OCI-LY3 (cell line): ENCODE results near the gene SCD5.

Source experiments
- H2AFZ ChIP-seq: fragments of 200-600, 300-600 bp; shearing (Covaris generic); 2 replicates; pipeline ENCODE4 v1.6.0; 2014; ENCODE audit warnings: antibody characterized with exemption, low read depth, low read length
- H3K27ac ChIP-seq: fragments of 200-600, 300-600 bp; sonication (generic); 2 replicates; pipeline ENCODE4 v1.5.1; 2014; ENCODE audit warnings: mild to moderate bottlenecking, low read length, moderate library complexity, mixed read lengths
- H3K27me3 ChIP-seq: fragments of 200-600, 300-600 bp; sonication (generic); 2 replicates; pipeline ENCODE4 v1.6.1; 2014; ENCODE audit warnings: low read depth, low read length, mixed read lengths
- H3K36me3 ChIP-seq: fragments of 200-600, 300-600 bp; sonication (generic); replicated peaks from 2 replicates; pipeline ENCODE3; 2014; ENCODE audit warnings: low read depth, low read length, mixed read lengths
- H3K4me1 ChIP-seq: fragments of 300-600, 200-600 bp; sonication (generic); 2 replicates; pipeline ENCODE4 v1.6.1; 2014; ENCODE audit warnings: low read length, mixed read lengths
- H3K4me2 ChIP-seq: fragments of 200-600, 300-600 bp; sonication (generic); 2 replicates; pipeline ENCODE4 v1.6.1; 2014; ENCODE audit warnings: low read length, mixed read lengths
- H3K4me3 ChIP-seq: fragments of 300-600, 200-600 bp; sonication (generic); 2 replicates; pipeline ENCODE4 v1.5.1; 2014; ENCODE audit warnings: antibody characterized with exemption, mild to moderate bottlenecking, low read length, moderate library complexity
- H3K79me2 ChIP-seq: fragments of 300-600, 200-600 bp; shearing (Covaris generic); 2 replicates; pipeline ENCODE4 v1.6.1; 2014; ENCODE audit warnings: mild to moderate bottlenecking, low read length, mixed read lengths
- H3K9ac ChIP-seq: fragments of 300-600, 200-600 bp; shearing (Covaris generic); 2 replicates; pipeline ENCODE4 v1.6.0; 2014; ENCODE audit warnings: mild to moderate bottlenecking, low read length, moderate library complexity
- H3K9me3 ChIP-seq: fragments of 200-600, 300-600 bp; shearing (Covaris generic); 2 replicates; pipeline ENCODE4 v1.6.1; 2014; ENCODE audit warnings: low read length, mixed read lengths; ENCODE audit not compliant: insufficient read depth
- H4K20me1 ChIP-seq: fragments of 200-600, 300-600 bp; sonication (generic); 2 replicates; pipeline ENCODE4 v1.6.1; 2016; ENCODE audit warnings: low read length, mixed read lengths; ENCODE audit not compliant: insufficient read depth
- CTCF ChIP-seq: fragments of 200-600, 300-600 bp; sonication (generic); IDR thresholded peaks from 2 replicates; pipeline ENCODE4 v1.5.1; 2014; ENCODE audit warnings: antibody characterized with exemption, low read length, low read depth
- EZH2phosphoT487 ChIP-seq: fragments of 200-600 bp; shearing (Covaris generic); IDR thresholded peaks from 2 replicates; pipeline ENCODE4 v1.6.1; 2018; ENCODE audit warnings: antibody characterized with exemption, mixed run types, low read depth

The SCD5 gene

DNA sequence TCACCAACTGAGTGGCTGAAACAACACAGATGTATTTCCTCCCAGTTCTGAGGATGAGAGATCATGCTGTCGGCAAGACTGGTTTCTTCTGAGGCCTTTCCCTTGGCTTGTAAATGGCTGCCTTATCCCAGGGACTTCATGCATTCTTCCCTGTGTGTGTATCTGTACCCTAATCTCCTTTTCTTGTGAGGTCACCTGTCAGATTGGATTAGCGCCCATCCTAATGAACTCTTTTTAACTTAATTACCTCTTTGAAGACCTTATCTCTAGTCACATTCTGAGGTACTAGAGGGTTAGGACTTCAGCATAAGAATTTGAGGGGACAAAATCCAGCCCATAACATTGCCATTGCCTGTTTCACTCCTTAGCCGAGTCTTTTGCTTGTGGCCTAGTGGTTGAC is 177.3 kb downstream of the SCD5 start:
- TF ChIP-seq EZH2phosphoT487 (no peak), CTCF (no peak)
- Histone ChIP-seq H3K9ac (no peak overlapping the region), H3K27ac (no peak overlapping the region), H3K4me1 (no peaks in the 10 kb centered on the region), H3K9me3 (no peaks in the 10 kb centered on the region), H3K79me2 (no peaks in the 10 kb centered on the region), H3K27me3 (no peaks in the 10 kb centered on the region; the same call in 1 of the 2 replicates), H2AFZ (no peak overlapping the region), H4K20me1 (no peaks in the 10 kb centered on the region), H3K4me2 (no peak overlapping the region), H3K36me3 (no peaks in the 10 kb centered on the region), H3K4me3 (no peak overlapping the region)

- no peaks in the 10 kb centered on the region for H3K9me3 ChIP-seq
- no peak overlapping the region for H3K4me2 ChIP-seq
- H3K9ac ChIP-seq = no peak overlapping the region
- H2AFZ ChIP-seq = no peak overlapping the region
- H4K20me1 ChIP-seq = no peaks in the 10 kb centered on the region
- TF ChIP-seq CTCF = no peak
- no peak for TF ChIP-seq EZH2phosphoT487
- no peaks in the 10 kb centered on the region for H3K79me2 ChIP-seq
- H3K4me3 ChIP-seq = no peak overlapping the region
- H3K27ac ChIP-seq = no peak overlapping the region
- H3K27me3 ChIP-seq = peaks cover 4% of the 10 kb centered on the region; the same call in 1 of the 2 replicates
- H3K4me1 ChIP-seq = no peaks in the 10 kb centered on the region
- no peaks in the 10 kb centered on the region for H3K36me3 ChIP-seq
Measured at GRCh38 chr4:82620126-82620735, 178.4 kb downstream of the SCD5 start.

- no peaks in the 10 kb centered on the region for H3K79me2 ChIP-seq
- H4K20me1 ChIP-seq = no peaks in the 10 kb centered on the region
- H3K27me3 ChIP-seq = peaks cover 9% of the 10 kb centered on the region; the same call in 1 of the 2 replicates
- no peak overlapping the region for H2AFZ ChIP-seq
- TF ChIP-seq CTCF = no peak
- no peak for TF ChIP-seq EZH2phosphoT487
- no peaks in the 10 kb centered on the region for H3K36me3 ChIP-seq
- no peak overlapping the region for H3K4me3 ChIP-seq
- H3K27ac ChIP-seq = no peak overlapping the region
- no peaks in the 10 kb centered on the region for H3K4me1 ChIP-seq
- H3K4me2 ChIP-seq = no peak overlapping the region
- H3K9me3 ChIP-seq = no peaks in the 10 kb centered on the region
- H3K9ac ChIP-seq = no peak overlapping the region
Measured at GRCh38 chr4:82618103-82618720, 180.4 kb downstream of the SCD5 start.

GRCh38 chr4:82614838-82615449 is 183.7 kb downstream of the SCD5 start:
- no peaks in the 10 kb centered on the region for H3K9me3 ChIP-seq
- H3K27me3 ChIP-seq = peaks cover 9% of the 10 kb centered on the region; the same call in 1 of the 2 replicates
- no peak overlapping the region for H3K9ac ChIP-seq
- no peak overlapping the region for H2AFZ ChIP-seq
- H3K4me1 ChIP-seq = no peaks in the 10 kb centered on the region
- H3K4me2 ChIP-seq = no peak overlapping the region
- no peak overlapping the region for H3K4me3 ChIP-seq
- no peaks in the 10 kb centered on the region for H3K36me3 ChIP-seq
- TF ChIP-seq EZH2phosphoT487 (no peak), CTCF (no peak)
- H4K20me1 ChIP-seq = no peaks in the 10 kb centered on the region
- H3K79me2 ChIP-seq = no peaks in the 10 kb centered on the region
- H3K27ac ChIP-seq = no peak overlapping the region
